Measurements from ENCODE around the gene TFRC.
"Not testable (repeated sequence)": the region's sequence is repeated elsewhere in the genome, so short reads cannot be mapped to it uniquely, and the experiment has no call there.

The TFRC gene

GRCh38 chr3:196002721-196003120 is 79.2 kb downstream of the TFRC start:
- not testable (repeated sequence) for DNase-seq

- DNase-seq, result not testable (repeated sequence)
Measured at GRCh38 chr3:196001240-196001639, 80.7 kb downstream of the TFRC start.

GRCh38 chr3:196000360-196000950 is 81.4 kb downstream of the TFRC start:
- DNase-seq, result not testable (repeated sequence)

- DNase-seq, result no peak
Measured at GRCh38 chr3:195999896-196000295, 82.0 kb downstream of the TFRC start.
